H1 (cell line): ENCODE measurements around the gene RGS21.

Source experiments
- BACH1 ChIP-seq: IDR thresholded peaks from 2 replicates; pipeline ENCODE4 v1.6.1; 2012; ENCODE audit warnings: low read length, improper control_type of control experiment
- CREB1 ChIP-seq: IDR thresholded peaks from 2 replicates; pipeline ENCODE4 v1.6.1; 2012; ENCODE audit warnings: inconsistent platforms
- EGR1 ChIP-seq: IDR thresholded peaks from 2 replicates; pipeline ENCODE4 v1.6.1; 2011; ENCODE audit warnings: low read depth, low read length, borderline replicate concordance
- EZH2 ChIP-seq: fragments of 200-600 bp; sonication (generic); IDR thresholded peaks from 2 replicates; pipeline ENCODE4 v1.7.1; 2012; ENCODE audit warnings: low read depth, mild to moderate bottlenecking, moderate library complexity, low read length, inconsistent platforms; ENCODE audit not compliant: severe bottlenecking
- GTF2F1 ChIP-seq: IDR thresholded peaks from 2 replicates; pipeline ENCODE4 v1.6.1; 2012; ENCODE audit warnings: low read depth, low read length, improper control_type of control experiment, borderline replicate concordance
- POLR2A ChIP-seq, 2 experiments: IDR thresholded peaks; 1 replicate in 1 of 2; 2 replicates in 1 of 2; pipeline ENCODE4 v1.6.1; 2011; ENCODE audit warnings: low read depth in 2 of 2, low read length in 2 of 2, mild to moderate bottlenecking in 2 of 2; ENCODE audit errors: control extremely low read depth in 1 of 2
- POLR2AphosphoS5 ChIP-seq: IDR thresholded peaks from 2 replicates; pipeline ENCODE4 v1.6.1; 2011; ENCODE audit warnings: low read depth, low read length
- RAD21 ChIP-seq, 2 experiments: IDR thresholded peaks in 1 of 2; conservative IDR thresholded peaks in 1 of 2; 2 replicates each; pipeline ENCODE4 v1.6.1; 2011; ENCODE audit warnings: low read depth in 2 of 2, low read length in 2 of 2, improper control_type of control experiment in 1 of 2, inconsistent platforms in 1 of 2, mild to moderate bottlenecking in 1 of 2, moderate library complexity in 1 of 2
- TAF1 ChIP-seq: IDR thresholded peaks from 2 replicates; pipeline ENCODE4 v1.6.1; 2011; ENCODE audit warnings: mild to moderate bottlenecking, low read depth, low read length
- ZNF274 ChIP-seq: IDR thresholded peaks from 2 replicates; pipeline ENCODE4 v1.7.0; 2012; ENCODE audit warnings: low read length, borderline replicate concordance; ENCODE audit errors: extremely low read depth
- TF ChIP-seq, protein P1 (sequence below), 3 experiments: IDR thresholded peaks; 1 replicate in 2 of 3; 2 replicates in 1 of 3; pipeline versions ENCODE4 v1.5.1 to v1.6.1; 2011; ENCODE audit warnings: low read length in 3 of 3, mild to moderate bottlenecking in 3 of 3, inconsistent platforms in 2 of 3, low read depth in 1 of 3, moderate library complexity in 1 of 3; ENCODE audit not compliant: insufficient read depth in 1 of 3; ENCODE audit errors: control extremely low read depth in 1 of 3
- TF ChIP-seq, protein P2 (sequence below): IDR thresholded peaks from 2 replicates; pipeline ENCODE4 v1.6.1; 2012; ENCODE audit warnings: low read length, inconsistent platforms
- TF ChIP-seq, protein P3 (sequence below): IDR thresholded peaks from 2 replicates; pipeline ENCODE4 v1.6.1; 2012; ENCODE audit warnings: inconsistent platforms

DNA sequence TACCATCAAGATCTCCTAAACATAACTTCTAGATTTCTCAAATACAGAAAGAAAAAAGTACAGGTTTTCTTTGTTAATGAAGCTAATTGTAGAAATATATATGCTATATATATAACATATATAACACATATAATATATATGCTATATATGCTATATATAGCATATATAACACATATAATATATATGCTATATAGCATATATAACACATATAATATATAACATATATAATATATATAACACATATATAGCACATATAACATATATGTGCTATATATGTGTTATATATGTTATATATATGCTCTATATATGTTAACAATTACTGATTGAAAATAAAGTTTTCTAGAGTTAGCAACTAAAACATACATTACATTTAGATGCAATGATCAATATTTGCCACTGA lies 34.8 kb downstream of the RGS21 start:
- TF ChIP-seq, protein P1, sequence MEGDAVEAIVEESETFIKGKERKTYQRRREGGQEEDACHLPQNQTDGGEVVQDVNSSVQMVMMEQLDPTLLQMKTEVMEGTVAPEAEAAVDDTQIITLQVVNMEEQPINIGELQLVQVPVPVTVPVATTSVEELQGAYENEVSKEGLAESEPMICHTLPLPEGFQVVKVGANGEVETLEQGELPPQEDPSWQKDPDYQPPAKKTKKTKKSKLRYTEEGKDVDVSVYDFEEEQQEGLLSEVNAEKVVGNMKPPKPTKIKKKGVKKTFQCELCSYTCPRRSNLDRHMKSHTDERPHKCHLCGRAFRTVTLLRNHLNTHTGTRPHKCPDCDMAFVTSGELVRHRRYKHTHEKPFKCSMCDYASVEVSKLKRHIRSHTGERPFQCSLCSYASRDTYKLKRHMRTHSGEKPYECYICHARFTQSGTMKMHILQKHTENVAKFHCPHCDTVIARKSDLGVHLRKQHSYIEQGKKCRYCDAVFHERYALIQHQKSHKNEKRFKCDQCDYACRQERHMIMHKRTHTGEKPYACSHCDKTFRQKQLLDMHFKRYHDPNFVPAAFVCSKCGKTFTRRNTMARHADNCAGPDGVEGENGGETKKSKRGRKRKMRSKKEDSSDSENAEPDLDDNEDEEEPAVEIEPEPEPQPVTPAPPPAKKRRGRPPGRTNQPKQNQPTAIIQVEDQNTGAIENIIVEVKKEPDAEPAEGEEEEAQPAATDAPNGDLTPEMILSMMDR (IDR thresholded peaks at IDR 0.05; ENCODE audit: control extremely low read depth in 1 of 3, insufficient read depth in 1 of 3, low read depth in 1 of 3, low read length in 3 of 3) = no peak
- TF ChIP-seq, protein P2, sequence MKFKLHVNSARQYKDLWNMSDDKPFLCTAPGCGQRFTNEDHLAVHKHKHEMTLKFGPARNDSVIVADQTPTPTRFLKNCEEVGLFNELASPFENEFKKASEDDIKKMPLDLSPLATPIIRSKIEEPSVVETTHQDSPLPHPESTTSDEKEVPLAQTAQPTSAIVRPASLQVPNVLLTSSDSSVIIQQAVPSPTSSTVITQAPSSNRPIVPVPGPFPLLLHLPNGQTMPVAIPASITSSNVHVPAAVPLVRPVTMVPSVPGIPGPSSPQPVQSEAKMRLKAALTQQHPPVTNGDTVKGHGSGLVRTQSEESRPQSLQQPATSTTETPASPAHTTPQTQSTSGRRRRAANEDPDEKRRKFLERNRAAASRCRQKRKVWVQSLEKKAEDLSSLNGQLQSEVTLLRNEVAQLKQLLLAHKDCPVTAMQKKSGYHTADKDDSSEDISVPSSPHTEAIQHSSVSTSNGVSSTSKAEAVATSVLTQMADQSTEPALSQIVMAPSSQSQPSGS = no peak
- no peak for TF ChIP-seq EZH2
- TF ChIP-seq CREB1 = no peak
- TF ChIP-seq POLR2A (IDR thresholded peaks at IDR 0.05; ENCODE audit: control extremely low read depth in 1 of 2, low read depth in 2 of 2, low read length in 2 of 2) = no peak
- no peak for TF ChIP-seq TAF1
- TF ChIP-seq, protein P3, sequence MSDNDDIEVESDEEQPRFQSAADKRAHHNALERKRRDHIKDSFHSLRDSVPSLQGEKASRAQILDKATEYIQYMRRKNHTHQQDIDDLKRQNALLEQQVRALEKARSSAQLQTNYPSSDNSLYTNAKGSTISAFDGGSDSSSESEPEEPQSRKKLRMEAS = no peak
- no peak for TF ChIP-seq POLR2AphosphoS5
- TF ChIP-seq GTF2F1 = no peak
- TF ChIP-seq RAD21 (IDR thresholded peaks at IDR 0.05 in 1 of 2, conservative IDR thresholded peaks at IDR 0.05 in 1 of 2; ENCODE audit: low read depth in 2 of 2, low read length in 2 of 2) = no peak
- no peak for TF ChIP-seq BACH1
- TF ChIP-seq EGR1 = no peak
- no peak for TF ChIP-seq ZNF274
